ENCODE results near the gene PNN.

DNA sequence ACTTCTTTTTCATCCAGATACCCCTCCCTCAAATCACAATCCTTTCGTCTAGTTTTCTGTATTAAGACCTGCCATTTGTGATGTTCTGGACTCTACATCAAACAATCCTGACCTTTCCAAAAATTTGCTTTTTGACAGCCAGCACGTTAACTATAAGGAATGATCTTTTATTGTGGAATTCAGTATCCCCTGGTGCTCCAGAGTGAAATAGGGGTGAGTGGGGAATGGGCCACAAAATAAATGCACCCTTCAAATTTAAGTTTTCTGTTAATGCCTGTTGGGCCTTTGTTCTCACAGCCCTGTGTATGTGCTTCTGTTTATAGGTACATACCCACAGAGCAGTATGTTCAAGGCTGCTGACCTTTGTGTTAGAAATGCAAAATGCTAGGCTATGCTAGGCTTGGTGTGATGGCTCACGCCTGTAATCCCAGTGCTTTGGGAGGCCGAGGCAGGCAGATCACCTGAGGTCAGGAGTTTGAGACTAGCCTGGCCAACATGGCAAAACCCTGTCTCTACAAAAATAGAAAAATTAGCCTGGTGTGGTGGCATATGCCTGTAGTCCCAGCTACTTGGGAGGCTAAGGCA is 12.0 kb downstream of the PNN start:
- TF ChIP-seq, protein P1, sequence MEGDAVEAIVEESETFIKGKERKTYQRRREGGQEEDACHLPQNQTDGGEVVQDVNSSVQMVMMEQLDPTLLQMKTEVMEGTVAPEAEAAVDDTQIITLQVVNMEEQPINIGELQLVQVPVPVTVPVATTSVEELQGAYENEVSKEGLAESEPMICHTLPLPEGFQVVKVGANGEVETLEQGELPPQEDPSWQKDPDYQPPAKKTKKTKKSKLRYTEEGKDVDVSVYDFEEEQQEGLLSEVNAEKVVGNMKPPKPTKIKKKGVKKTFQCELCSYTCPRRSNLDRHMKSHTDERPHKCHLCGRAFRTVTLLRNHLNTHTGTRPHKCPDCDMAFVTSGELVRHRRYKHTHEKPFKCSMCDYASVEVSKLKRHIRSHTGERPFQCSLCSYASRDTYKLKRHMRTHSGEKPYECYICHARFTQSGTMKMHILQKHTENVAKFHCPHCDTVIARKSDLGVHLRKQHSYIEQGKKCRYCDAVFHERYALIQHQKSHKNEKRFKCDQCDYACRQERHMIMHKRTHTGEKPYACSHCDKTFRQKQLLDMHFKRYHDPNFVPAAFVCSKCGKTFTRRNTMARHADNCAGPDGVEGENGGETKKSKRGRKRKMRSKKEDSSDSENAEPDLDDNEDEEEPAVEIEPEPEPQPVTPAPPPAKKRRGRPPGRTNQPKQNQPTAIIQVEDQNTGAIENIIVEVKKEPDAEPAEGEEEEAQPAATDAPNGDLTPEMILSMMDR (conservative IDR thresholded peaks at IDR 0.05 in 1 of 2, IDR thresholded peaks at IDR 0.05 in 1 of 2; ENCODE audit: low read depth in 1 of 2, low read length in 2 of 2): no peak
- TF ChIP-seq EZH2 (IDR thresholded peaks at IDR 0.05; ENCODE audit: low read length, missing control alignments): no peak
